ENCODE data around the gene BMPER.

The BMPER gene

GRCh38 chr7:34038816-34039470 is 133.6 kb downstream of the BMPER start:
- no peak for DNase-seq (ENCODE audit: low spot score in 2 of 2)
- no peak for ATAC-seq
- H3K9me3 Mint-ChIP-seq, result no peaks in the 10 kb centered on the region
- H3K4me1 Mint-ChIP-seq, result no peaks in the 10 kb centered on the region
- no peak overlapping the region for H3K27ac Mint-ChIP-seq
- H3K36me3 Mint-ChIP-seq, result no peaks in the 10 kb centered on the region
- H3K4me3 Mint-ChIP-seq, result no peak overlapping the region

GRCh38 chr7:34041707-34042106 is 136.4 kb downstream of the BMPER start:
- no peak overlapping the region for H3K4me3 Mint-ChIP-seq
- no peaks in the 10 kb centered on the region for H3K9me3 Mint-ChIP-seq
- no peak for ATAC-seq
- no peak overlapping the region for H3K27ac Mint-ChIP-seq
- H3K36me3 Mint-ChIP-seq, result no peaks in the 10 kb centered on the region
- H3K4me1 Mint-ChIP-seq, result no peaks in the 10 kb centered on the region
- no peak for DNase-seq (ENCODE audit: low spot score in 2 of 2)

- no peak for DNase-seq (ENCODE audit: low spot score in 2 of 2)
- no peaks in the 10 kb centered on the region for H3K9me3 Mint-ChIP-seq
These were observed 137.1 kb downstream of the BMPER start for GRCh38 chr7:34042406-34042805.

GRCh38 chr7:34043461-34044305 is 138.3 kb downstream of the BMPER start:
- DNase-seq (ENCODE audit: low spot score in 2 of 2), result no peak
- H3K27ac Mint-ChIP-seq, result no peak overlapping the region
- no peaks in the 10 kb centered on the region for H3K4me1 Mint-ChIP-seq
- H3K9me3 Mint-ChIP-seq, result no peaks in the 10 kb centered on the region
- no peaks in the 10 kb centered on the region for H3K36me3 Mint-ChIP-seq
- no peak for ATAC-seq
- H3K4me3 Mint-ChIP-seq, result no peak overlapping the region

More at GRCh38 chr7:34042406-34042805, 137.1 kb downstream of the BMPER start:
- Mint-ChIP-seq H3K4me3 (no peak overlapping the region), H3K27ac (no peak overlapping the region), H3K36me3 (no peaks in the 10 kb centered on the region), H3K4me1 (no peaks in the 10 kb centered on the region)
- ATAC-seq, result no peak

GRCh38 chr7:34044306-34044643 is 138.9 kb downstream of the BMPER start:
- Mint-ChIP-seq H3K36me3 (no peaks in the 10 kb centered on the region), H3K4me3 (no peak overlapping the region), H3K4me1 (no peaks in the 10 kb centered on the region), H3K9me3 (no peaks in the 10 kb centered on the region), H3K27ac (no peak overlapping the region)
- no peak for ATAC-seq
- DNase-seq (ENCODE audit: low spot score in 2 of 2), result no peak

GRCh38 chr7:34044734-34045353 is 139.5 kb downstream of the BMPER start:
- no peaks in the 10 kb centered on the region for H3K36me3 Mint-ChIP-seq
- DNase-seq (ENCODE audit: low spot score in 2 of 2), result no peak
- no peak overlapping the region for H3K27ac Mint-ChIP-seq
- no peaks in the 10 kb centered on the region for H3K4me1 Mint-ChIP-seq
- no peak for ATAC-seq
- H3K9me3 Mint-ChIP-seq, result no peaks in the 10 kb centered on the region
- no peak overlapping the region for H3K4me3 Mint-ChIP-seq

GRCh38 chr7:34048445-34048844 is 143.1 kb downstream of the BMPER start:
- no peak for DNase-seq (ENCODE audit: low spot score in 2 of 2)
- no peak for ATAC-seq
- H3K4me3 Mint-ChIP-seq, result no peak overlapping the region
- H3K9me3 Mint-ChIP-seq, result no peaks in the 10 kb centered on the region
- no peak overlapping the region for H3K27ac Mint-ChIP-seq
- no peaks in the 10 kb centered on the region for H3K4me1 Mint-ChIP-seq
- no peaks in the 10 kb centered on the region for H3K36me3 Mint-ChIP-seq

GRCh38 chr7:34054075-34054474 is 148.7 kb downstream of the BMPER start:
- H3K27ac Mint-ChIP-seq, result no peak overlapping the region
- H3K36me3 Mint-ChIP-seq, result no peaks in the 10 kb centered on the region
- ATAC-seq, result no peak
- no peak for DNase-seq (ENCODE audit: low spot score in 2 of 2)
- H3K4me1 Mint-ChIP-seq, result no peaks in the 10 kb centered on the region
- H3K9me3 Mint-ChIP-seq, result no peaks in the 10 kb centered on the region
- H3K4me3 Mint-ChIP-seq, result no peak overlapping the region

- Mint-ChIP-seq H3K36me3 (no peaks in the 10 kb centered on the region), H3K4me1 (no peaks in the 10 kb centered on the region), H3K4me3 (no peak overlapping the region), H3K9me3 (no peaks in the 10 kb centered on the region), H3K27ac (no peak overlapping the region)
- ATAC-seq (no peak), DNase-seq (ENCODE audit: low spot score in 2 of 2) (no peak)
These were observed 151.8 kb downstream of the BMPER start for GRCh38 chr7:34057136-34057535.

GRCh38 chr7:34057956-34058355 is 152.6 kb downstream of the BMPER start:
- no peak overlapping the region for H3K27ac Mint-ChIP-seq
- DNase-seq (ENCODE audit: low spot score in 2 of 2) (no peak), ATAC-seq (no peak)
- H3K4me1 Mint-ChIP-seq, result no peaks in the 10 kb centered on the region
- no peak overlapping the region for H3K4me3 Mint-ChIP-seq
- no peaks in the 10 kb centered on the region for H3K9me3 Mint-ChIP-seq
- no peaks in the 10 kb centered on the region for H3K36me3 Mint-ChIP-seq

GRCh38 chr7:34058801-34059135 is 153.4 kb downstream of the BMPER start:
- Mint-ChIP-seq H3K4me1 (no peaks in the 10 kb centered on the region), H3K4me3 (no peak overlapping the region), H3K9me3 (no peaks in the 10 kb centered on the region), H3K36me3 (no peaks in the 10 kb centered on the region), H3K27ac (no peak overlapping the region)
- ATAC-seq, result no peak
- DNase-seq (ENCODE audit: low spot score in 2 of 2), result no peak

GRCh38 chr7:34059136-34059828 is 153.9 kb downstream of the BMPER start:
- DNase-seq (ENCODE audit: low spot score in 2 of 2), result no peak
- no peak for ATAC-seq
- no peaks in the 10 kb centered on the region for H3K4me1 Mint-ChIP-seq
- no peak overlapping the region for H3K27ac Mint-ChIP-seq
- no peaks in the 10 kb centered on the region for H3K9me3 Mint-ChIP-seq
- no peaks in the 10 kb centered on the region for H3K36me3 Mint-ChIP-seq
- H3K4me3 Mint-ChIP-seq, result no peak overlapping the region

GRCh38 chr7:34060196-34060947 is 155.0 kb downstream of the BMPER start:
- H3K4me3 Mint-ChIP-seq, result no peak overlapping the region
- DNase-seq (ENCODE audit: low spot score in 2 of 2) (no peak), ATAC-seq (no peak)
- H3K4me1 Mint-ChIP-seq, result no peaks in the 10 kb centered on the region
- no peaks in the 10 kb centered on the region for H3K36me3 Mint-ChIP-seq
- H3K27ac Mint-ChIP-seq, result no peak overlapping the region
- no peaks in the 10 kb centered on the region for H3K9me3 Mint-ChIP-seq

GRCh38 chr7:34061149-34061548 is 155.8 kb downstream of the BMPER start:
- DNase-seq (ENCODE audit: low spot score in 2 of 2) (no peak), ATAC-seq (no peak)
- Mint-ChIP-seq H3K4me3 (no peak overlapping the region), H3K9me3 (no peaks in the 10 kb centered on the region), H3K36me3 (no peaks in the 10 kb centered on the region), H3K27ac (no peak overlapping the region), H3K4me1 (no peaks in the 10 kb centered on the region)

GRCh38 chr7:34062341-34062740 is 157.0 kb downstream of the BMPER start:
- no peaks in the 10 kb centered on the region for H3K36me3 Mint-ChIP-seq
- H3K4me1 Mint-ChIP-seq, result no peaks in the 10 kb centered on the region
- H3K4me3 Mint-ChIP-seq, result no peak overlapping the region
- H3K27ac Mint-ChIP-seq, result no peak overlapping the region
- no peak for DNase-seq (ENCODE audit: low spot score in 2 of 2)
- H3K9me3 Mint-ChIP-seq, result no peaks in the 10 kb centered on the region
- ATAC-seq, result no peak

All from stimulated activated effector memory CD8-positive, alpha-beta T cell treated with anti-CD3 and anti-CD28 coated beads, Interleukin-12 subunit alpha, Interleukin-12 subunit beta, amount 100 ng/mL, for 72 hours (primary cell).